DMS53 (cell line): ENCODE measurements around the gene OR4E2.
"Not testable (repeated sequence)": the region's sequence is repeated elsewhere in the genome, so short reads cannot be mapped to it uniquely, and the experiment has no call there.

ENCODE experiments used
- DNase-seq: peaks from one replicate; lab custom pipeline; 2025; lab: John Stamatoyannopoulos, UW

The OR4E2 gene

GRCh38 chr14:21697662-21698061 lies 44.0 kb downstream of the OR4E2 start:
- DNase-seq = peak; percentile 40

GRCh38 chr14:21698538-21698937 lies 44.9 kb downstream of the OR4E2 start:
- not testable (repeated sequence) for DNase-seq

GRCh38 chr14:21699551-21699950 lies 45.9 kb downstream of the OR4E2 start:
- DNase-seq = no peak

- DNase-seq = no peak
Observed at GRCh38 chr14:21702316-21702715, 48.7 kb downstream of the OR4E2 start.

GRCh38 chr14:21703357-21704326 lies 50.0 kb downstream of the OR4E2 start:
- peak; percentile 13 for DNase-seq

- peak; percentile 47 for DNase-seq
Observed at GRCh38 chr14:21704338-21704737, 50.7 kb downstream of the OR4E2 start.

- peak; percentile 49 for DNase-seq
Observed at GRCh38 chr14:21711360-21711961, 57.8 kb downstream of the OR4E2 start.

- no peak for DNase-seq
Observed at GRCh38 chr14:21712036-21712435, 58.4 kb downstream of the OR4E2 start.

GRCh38 chr14:21714318-21714929 lies 60.8 kb downstream of the OR4E2 start:
- no peak for DNase-seq
